ENCODE data around the gene GATD1.

GRCh38 chr11:791658-792534 lies 14.6 kb upstream of the GATD1 start:
- TF ChIP-seq CTCF (IDR thresholded peaks at IDR 0.05) (no peak), EZH2 (IDR thresholded peaks at IDR 0.05; ENCODE audit: borderline replicate concordance, insufficient read depth, low read depth, low read length, poor library complexity, severe bottlenecking) (no peak)
